ACHN (cell line): ENCODE data around the gene KLHL35.
A peak's percentile ranks its signal among the peaks of the same experiment; 100 is the strongest.

ENCODE experiments used
- DNase-seq: peaks from one replicate; pipeline ENCODE4 v3.0.0-alpha.2; 2015
- in situ Hi-C: cut with HindIII; loops from 2 replicates; pipeline ENCODE4 v1.10.0; 2017; ENCODE audit warnings: low sequenced_read_pairs, low pct_ligation_motif_present, low pct_unique_long_range_greater_than_20kb

Gene KLHL35

DNA sequence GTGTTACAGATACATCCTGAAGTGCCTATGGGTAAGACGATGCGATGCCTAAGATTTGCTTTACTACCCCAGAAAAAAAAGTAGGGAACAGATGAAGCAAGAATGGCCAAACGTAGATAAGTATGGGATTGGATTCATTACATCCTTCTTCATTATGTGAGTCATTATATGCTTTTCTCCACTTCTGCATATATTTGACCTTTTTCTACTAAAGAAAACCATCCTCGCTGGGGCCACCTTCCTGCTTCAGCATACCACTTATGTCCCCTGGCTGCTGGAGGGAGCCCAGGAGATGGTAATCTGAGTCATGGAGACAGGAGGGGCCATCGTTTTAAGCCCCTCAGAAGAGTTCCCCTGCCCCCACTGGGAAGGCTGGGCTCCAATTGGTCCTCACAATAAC, 14.4 kb upstream of the KLHL35 start:
- in situ Hi-C loops: no loop called here

DNA sequence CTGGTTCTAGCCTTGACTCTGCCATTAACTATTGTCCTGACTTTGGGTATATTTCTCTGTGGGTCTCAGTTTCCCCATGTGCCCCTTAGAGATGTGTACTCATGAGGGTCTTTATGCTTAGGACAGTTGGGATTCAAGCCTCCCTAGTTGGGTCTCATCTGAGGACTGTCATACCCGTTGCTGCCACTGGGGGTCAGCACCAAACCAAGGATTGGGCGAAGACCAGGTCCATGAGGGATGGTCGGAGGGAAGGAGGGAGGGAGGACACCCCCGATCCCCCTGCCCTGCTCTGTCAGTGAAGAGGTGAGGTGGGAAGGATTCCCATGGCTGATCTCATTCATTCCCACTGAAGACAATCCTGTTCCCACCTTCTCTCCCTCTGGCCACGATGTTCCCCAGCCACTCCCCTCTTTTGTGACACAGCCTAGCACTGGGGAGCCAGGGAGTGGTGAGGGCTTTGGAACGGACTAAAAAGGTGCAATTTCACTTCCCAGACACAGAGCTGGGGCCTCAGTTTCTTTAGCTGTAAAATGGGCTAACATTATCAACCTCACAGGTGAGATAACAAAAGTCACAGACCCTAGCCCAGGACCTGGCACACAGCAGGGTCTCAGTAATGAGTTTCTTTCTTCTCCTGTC, 12.4 kb upstream of the KLHL35 start:
- peak; percentile 55 for DNase-seq
- in situ Hi-C loops: no loop called here

More for the DNA sequence above, 14.4 kb upstream of the KLHL35 start:
- DNase-seq: no peak

DNA sequence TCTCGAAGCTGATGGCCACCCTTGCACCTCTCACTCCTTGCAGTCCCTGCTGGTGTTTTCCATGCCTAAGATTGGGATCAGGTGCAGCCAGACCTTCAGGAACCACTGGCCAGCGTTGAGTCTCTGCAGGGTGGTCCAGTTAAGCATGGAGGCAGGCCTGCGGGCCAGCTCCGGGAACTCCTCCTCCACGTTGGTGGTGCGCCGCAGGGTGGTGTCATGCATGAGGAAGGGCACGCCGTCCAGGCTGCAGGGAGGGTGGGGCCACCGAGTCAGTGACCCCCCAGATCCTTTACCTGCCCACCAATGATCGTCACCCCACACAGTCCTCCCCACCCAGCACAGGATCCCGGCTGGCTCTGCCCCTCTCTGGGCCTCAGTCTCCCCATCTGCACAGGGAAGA, 10.0 kb upstream of the KLHL35 start:
- in situ Hi-C loops: no loop called here

DNA sequence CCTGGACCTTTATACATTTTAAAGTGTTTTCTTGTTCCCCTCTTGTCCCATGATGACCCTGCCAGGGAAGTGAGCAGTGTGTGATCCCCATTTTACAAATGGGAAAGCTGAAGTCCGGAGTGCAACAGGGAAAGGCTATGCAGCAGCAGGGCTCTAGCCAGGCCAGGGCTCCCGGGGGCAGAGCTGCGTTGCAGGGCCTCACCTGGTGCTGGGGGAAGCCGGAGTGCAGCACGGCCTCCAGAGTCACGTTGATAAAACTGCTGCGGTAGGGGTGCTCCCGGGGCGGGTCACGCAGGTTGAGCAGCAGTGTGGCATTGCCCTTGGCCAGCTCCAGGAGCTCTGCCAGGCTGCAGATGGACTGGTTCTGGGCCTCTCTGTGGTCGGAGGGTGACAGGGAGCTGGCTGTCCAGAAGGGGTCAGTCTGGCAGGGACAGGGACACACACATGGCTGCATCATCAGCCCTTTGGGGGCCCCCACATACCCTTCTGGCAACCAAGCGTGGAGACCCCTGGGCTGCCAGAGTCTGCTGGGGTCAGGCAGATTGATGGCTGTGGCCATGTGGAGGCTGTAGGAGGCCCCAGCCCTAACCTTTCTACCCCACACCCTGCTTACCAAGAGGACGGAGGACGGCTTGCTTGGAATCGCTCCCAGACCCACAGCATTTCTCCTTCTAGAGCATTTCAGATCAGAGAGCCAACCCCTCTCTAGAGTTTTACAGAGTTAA, 9.3 kb upstream of the KLHL35 start:
- in situ Hi-C loops: no loop called here

More for the DNA sequence above, 10.0 kb upstream of the KLHL35 start:
- no peak for DNase-seq

DNA sequence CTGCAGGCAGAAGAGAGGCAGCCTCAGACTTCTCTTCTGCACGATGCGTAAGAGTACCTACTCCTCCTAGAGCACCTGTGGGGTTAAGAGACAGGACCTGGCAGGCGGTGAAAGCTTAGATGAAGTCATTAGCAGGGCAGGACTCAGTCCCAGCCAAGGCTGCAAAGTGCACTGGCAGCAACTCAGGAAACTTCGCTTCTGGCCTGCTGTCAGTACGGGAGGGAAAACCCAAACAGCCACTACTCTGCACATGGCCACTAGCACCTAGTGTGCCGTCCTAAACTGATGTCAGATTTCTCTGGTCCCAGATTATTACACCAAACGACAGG, 8.8 kb upstream of the KLHL35 start:
- in situ Hi-C loops: no loop called here
- DNase-seq: no peak

More for the DNA sequence above, 9.3 kb upstream of the KLHL35 start:
- no peak for DNase-seq

DNA sequence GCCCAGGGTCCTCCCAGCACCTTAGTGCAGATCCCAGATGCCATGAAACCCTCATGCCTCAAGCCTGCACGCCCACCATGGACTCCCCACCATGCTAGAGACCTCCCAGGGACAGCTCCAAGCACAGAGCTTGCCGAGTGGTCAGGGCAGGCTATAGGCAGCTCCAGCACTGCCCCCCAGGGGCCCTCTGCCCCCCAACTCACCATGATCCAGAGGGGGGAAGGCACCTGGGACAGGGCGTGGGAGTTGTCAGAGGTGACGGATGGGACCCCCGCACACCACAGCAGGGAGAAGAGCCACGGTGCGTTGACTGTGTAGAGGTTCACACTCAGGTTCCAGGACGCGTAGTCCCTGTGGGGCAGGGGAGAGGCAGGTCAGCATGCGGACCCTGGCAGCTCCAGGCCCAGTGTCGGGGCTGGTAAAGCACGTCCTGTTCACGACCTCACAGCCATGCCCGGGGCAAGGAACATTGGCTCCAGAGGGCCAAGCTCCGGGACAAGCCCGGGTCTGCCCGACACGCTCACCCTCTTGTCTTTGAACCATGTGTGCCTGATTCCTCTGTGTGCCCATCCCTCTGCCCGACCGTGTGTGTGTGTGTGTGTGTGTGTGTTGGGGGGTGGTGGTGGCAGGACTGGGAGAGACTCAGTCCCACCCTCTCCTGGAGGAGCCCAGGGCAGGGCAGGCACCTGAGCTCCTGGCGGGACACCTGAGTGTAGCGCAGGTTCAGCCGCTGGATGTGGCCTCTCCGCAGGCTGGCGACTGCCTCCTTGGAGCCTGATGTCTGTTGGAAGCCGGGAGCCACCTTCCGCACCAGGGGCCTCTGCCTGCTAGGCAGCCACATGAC, 8.2 kb upstream of the KLHL35 start:
- in situ Hi-C loops: no loop called here

DNA sequence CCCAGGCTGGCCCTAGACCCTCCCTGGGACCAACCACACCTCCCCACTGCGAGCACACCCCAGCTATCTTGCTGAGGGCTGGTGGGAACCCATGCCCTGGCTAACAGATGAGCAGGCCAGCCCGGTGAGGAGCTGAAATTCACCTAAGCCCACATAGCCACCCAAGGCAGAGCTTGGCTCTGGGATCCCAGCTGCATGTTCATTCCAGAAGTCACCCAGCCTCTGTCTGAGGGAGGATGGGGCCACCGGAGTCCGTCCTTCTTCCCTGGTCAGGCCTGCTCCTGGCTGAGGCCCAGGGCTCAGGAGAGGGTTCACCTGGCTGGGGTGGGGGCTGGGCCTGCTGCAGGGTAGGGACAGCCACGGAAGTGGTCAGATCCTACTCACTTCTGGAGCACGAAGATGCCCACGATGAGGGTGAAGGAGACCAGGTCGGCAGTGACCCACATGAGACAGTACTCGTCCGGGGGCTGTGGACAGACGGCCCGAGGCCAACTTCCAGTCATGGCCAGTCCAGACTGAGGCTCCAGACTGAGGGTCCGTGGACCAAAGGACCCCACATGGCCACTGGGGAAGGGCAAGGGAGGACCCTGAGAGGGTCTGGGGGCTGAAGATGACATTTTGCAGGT, 6.6 kb upstream of the KLHL35 start:
- no peak for DNase-seq
- in situ Hi-C loops: no loop called here

More for the DNA sequence above, 8.2 kb upstream of the KLHL35 start:
- no peak for DNase-seq

DNA sequence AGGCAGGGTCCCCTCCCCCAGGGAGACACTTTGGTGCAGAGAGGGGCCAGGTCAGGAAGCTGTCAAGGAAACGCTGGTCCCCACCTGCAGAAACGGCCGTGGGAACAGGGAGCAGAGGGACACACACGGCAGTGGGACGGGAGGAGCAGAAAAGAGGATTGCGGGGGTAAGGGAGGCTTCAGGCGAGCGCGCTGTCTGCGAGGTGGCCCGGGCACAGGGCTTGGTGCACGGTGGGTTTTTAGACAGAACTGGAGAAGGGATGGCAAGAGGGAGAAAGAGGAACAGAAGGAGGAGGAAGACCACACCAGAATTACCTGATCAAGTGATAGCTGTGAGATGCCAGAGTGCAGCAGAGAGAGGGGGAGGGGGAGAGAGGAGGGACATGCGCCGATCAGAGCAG, 6.0 kb upstream of the KLHL35 start:
- DNase-seq: no peak
- in situ Hi-C loops: no loop called here

DNA sequence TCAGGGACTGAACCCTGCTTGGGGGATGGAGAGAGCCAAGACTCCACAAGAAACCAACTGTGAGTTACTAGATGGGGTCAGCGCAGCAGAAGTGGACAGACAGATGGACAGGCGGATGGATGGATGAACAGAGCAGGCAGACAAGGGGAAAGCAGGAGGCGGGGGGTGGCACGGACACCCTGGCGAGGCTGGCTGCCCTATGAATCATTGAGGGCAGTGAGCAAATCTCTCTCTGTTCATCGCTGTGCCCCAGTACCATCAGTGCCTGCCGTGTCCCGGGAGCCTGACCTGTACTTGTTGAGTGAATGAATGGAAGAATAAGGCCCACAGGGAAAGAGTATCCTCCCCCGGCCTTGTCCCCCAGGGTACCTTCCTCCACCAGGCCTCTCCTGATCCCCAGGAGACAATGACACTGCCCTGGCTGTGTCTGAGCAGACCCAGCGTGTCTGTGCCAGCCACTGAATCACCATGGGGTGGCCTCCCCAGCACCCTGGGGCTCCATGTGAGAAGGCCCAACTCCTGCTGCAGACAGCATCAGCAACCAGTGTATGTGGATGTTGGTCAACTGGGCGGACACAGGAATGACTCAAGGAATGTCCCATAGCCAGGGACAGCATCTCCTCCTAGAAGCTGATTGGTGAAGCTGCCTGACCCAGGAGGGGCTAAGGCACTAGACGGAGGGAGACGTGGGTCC, 5.1 kb upstream of the KLHL35 start:
- in situ Hi-C loops: no loop called here
- DNase-seq: no peak

DNA sequence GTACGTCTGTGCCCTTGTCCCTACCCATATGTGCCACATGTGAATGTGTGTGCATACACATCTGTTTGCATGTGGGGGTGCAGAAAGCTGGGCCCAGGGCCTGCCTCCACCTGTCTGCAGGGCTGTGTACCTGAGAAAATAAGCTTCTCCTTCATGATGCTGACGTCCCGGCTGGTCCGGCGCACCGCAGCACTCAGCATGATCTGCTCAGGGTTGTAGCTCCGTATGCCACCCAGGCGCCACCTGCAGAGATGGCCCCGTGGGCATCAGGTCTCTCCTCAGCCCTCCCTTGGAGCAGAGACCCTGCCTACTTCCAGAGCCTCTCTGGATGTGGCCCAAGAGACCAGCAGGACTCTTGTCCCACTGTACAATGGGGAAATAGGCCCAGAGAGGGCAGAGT, 3.8 kb upstream of the KLHL35 start:
- DNase-seq: no peak
- in situ Hi-C loops: no loop called here

DNA sequence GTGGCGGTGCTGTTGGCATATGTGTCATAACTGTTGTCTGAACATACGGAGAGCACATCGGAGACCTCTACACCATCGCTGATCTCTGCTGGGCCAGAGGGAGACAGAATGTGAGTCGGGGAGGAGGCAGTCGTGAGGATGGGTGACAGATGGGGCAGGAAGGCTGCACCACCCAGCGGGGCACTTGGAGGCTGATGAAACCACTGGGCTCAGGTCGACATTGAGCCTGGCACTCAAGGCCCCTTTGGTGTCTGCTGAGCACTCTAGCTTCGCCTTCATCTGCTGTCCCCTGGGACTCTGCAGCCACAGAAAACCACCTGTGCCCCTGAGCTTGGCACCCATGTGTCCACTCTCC, 2.5 kb upstream of the KLHL35 start:
- DNase-seq: no peak
- in situ Hi-C loops: no loop called here

DNA sequence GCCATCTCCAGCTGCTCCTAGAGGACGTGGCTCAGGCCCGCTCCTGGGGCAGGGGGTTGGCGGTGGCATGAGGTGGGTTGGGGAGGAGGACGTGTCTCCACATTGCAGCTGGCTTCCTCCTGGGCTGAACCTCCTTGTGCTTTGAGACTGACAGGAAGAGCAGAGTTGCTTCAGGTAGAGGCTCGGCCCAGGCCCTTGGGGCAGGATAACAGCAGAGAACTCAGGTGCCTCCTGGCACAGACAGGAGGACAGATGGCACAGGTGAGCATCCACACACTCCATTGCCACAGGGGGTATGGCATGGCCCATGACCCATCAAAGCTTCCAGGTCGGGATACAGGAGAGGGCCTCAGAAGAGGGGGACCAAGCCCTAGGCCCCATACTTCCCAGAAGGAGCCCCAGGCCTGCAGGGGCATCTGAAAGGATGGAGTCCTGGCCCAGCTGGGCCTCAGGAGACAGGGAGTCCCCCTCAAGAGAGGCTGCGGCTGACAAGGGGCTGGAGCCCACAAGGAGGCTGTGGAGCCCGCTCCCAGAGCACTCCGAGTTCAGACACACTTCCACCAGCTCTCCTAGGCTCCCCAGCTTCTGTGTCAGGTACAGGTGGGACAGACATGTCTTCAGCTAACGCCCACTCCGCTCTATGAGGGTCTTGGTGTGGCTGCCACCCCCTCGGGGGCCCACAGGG, 2.0 kb upstream of the KLHL35 start:
- DNase-seq: no peak
- in situ Hi-C loops: no loop called here

DNA sequence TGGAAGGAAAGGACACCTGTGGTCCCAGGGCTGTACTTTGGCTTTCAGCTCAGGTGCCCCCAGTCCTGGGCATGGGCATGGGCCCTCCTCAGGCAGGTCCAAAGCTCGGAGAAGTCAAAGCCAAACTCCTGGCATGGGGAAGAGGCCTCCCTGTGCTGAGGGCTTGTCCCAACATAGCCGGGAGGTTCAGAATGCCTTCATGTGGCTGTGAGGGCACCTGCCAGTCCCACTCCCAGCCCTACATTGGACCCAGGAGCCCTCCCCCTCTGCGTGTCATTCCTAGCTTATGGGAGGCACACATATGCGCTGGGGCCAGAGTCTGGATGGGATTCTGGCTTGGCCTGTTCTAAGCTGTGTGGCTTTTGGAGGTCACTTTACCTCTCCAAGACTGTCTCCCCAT, 1.0 kb upstream of the KLHL35 start:
- in situ Hi-C loops: no loop called here
- no peak for DNase-seq

DNA sequence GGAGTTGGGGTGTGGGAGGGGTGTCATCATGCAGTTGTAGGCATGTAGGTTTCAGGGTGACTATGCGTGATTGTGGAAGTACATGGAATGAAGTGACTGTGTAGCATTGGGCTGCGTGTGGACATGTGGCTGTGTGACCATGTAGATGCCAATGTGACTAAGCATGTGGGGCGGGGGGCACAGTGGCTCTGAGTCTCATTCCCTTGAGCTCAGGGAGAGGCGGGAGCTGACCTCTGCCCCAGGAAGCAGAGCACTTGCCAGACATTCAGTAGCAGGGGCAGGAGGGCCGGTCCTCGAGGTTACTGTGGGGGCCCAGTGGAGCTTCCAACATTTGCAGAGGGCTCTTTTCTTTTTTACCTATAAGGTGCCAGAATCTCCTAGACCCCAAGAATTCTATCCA, 440 bp upstream of the KLHL35 start:
- in situ Hi-C loops: no loop called here
- no peak for DNase-seq

DNA sequence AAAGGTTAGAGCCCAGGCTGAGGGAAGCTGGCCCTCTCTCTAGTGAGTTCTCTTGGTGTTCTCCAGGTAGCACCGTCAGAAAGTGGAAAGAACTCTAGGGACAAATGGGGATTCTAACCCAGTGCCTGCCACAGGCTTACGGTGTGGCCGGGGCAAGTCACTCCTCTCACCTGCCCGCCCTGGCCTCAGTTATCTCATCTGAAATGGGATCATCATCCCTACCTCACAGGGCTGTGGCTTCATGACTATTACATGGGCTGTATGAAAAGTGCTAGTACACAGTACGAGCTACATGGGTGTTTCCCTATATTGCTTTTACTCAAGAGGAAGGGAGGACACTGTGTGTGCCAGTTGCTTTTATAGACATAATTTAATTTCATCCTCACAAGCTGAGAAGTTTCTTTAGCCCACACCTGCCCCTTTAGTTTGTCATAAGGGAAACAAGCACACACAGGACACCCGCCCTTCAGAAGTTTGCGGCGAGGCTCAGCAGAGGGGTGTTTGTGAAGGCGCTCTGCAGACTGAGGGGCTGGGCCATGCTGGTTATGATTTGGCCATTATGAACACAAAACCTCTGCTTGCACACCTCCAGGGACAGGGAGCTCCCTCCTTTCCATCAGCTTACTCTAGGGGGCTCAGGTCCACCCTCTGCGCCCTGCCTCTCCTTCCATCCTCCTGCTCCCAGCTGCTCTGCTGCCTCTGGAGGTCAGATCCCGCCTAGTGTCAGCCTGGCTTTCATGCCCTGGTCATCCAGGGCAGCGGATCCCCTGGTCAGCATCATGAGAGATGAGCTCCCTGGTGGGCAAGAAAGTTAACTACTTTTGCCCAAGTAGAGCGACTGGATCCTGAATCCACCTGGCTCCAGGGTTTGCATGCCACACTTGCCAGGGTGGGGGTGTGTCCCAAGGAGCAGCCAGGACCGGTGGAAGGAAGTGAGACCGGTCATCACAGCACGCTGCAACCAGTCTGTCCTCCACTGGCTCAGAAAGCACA, 1.2 kb downstream of the KLHL35 start:
- in situ Hi-C loops: no loop called here
- DNase-seq: no peak

DNA sequence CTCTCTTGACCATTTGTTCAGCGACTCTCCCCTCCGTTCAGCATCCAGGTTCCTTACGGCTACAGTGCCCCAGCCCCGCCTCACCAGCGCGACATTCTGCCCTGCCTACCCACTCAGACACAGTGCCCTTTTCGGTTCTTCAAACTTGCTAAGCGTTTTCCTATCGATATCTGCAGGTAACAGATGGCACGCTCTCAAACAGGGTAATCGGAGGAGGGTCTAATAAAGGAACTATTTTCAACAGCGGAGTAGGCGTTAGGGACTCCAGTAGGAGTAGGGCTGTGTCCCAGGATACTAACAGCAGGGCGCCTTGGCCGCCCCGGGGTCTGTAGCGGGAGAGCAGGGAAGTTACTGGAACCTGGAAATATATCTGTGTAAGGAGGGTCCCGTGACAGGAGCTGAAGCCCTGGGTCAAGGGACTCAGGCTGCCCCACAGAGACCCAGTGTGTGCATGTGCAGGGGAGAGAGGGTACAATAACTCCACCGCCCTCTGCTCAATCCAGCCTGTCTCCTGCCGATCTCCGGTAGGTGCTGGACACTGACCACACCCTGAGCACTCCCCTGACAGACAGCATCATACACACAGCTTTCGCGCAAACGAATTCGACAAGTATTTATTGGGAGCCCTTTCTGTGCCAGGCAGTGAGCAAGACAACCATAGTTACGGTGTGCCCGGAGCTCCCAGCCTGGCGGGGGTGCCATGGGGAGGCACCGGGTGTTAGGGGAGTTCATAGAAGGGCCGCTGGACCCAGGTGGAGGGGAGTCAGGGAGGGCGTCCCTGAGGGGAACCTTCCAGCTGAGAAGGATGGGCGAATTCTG, 2.1 kb downstream of the KLHL35 start:
- in situ Hi-C loops: no loop called here
- DNase-seq: no peak
